Naive thymus-derived CD4-positive, alpha-beta T cell (primary cell): ENCODE results near the gene PALLD. TPM values are rescaled to one million over a fixed set of nuclear protein-coding genes. Genes with fewer than 3 reads are reported as not detected.

Experiments
- ATAC-seq: fragments of 150-1000 bp; cut with Tn5 transposase; 2 replicates; pipeline ENCODE4 v1.10.0; 2021; ENCODE audit warnings: mild to moderate bottlenecking, moderate library complexity
- CTCF ChIA-PET: fragments of 350-600 bp; sonication (Branson Sonifier 250); formaldehyde crosslinking; loops from one replicate; lab custom pipeline; 2021; ENCODE audit warnings: antibody characterized with exemption; lab: Charles Lee
- POLR2A ChIA-PET: fragments of 350-600 bp; sonication (Branson Sonifier 250); formaldehyde crosslinking; loops from one replicate; lab custom pipeline; 2021; ENCODE audit warnings: antibody characterized with exemption, inconsistent platforms; lab: Charles Lee
- DNase-seq, 9 donors: peaks; one replicate each; pipeline versions ENCODE4 v3.0.0 to v3.0.0-alpha.2; 2020 to 2022; ENCODE audit warnings: mixed read lengths in 1 of 9
- H3K27ac ChIP-seq: one replicate; pipeline ENCODE4 v1.7.0; 2013; ENCODE audit warnings: mild to moderate bottlenecking, low read depth, low read length, moderate library complexity
- H3K27me3 ChIP-seq, 2 donors: one replicate each; pipeline ENCODE4 v1.7.0; 2013; ENCODE audit warnings: low read length in 2 of 2, mild to moderate bottlenecking in 2 of 2, moderate library complexity in 2 of 2; ENCODE audit not compliant: control insufficient read depth in 2 of 2, insufficient read depth in 2 of 2
- H3K36me3 ChIP-seq, 3 experiments: 1 replicate in 2 of 3; 2 replicates in 1 of 3; pipeline ENCODE4 v1.7.0; 2013; ENCODE audit warnings: low read length in 3 of 3, mild to moderate bottlenecking in 3 of 3, moderate library complexity in 1 of 3; ENCODE audit not compliant: insufficient read depth in 3 of 3, control insufficient read depth in 2 of 3
- H3K4me1 ChIP-seq, 2 donors: one replicate each; pipeline ENCODE4 v1.7.0; 2013; ENCODE audit warnings: low read length in 2 of 2, mild to moderate bottlenecking in 2 of 2, moderate library complexity in 1 of 2; ENCODE audit not compliant: control insufficient read depth in 2 of 2, insufficient read depth in 2 of 2
- H3K4me3 ChIP-seq: 2 replicates; pipeline ENCODE4 v1.7.0; 2013; ENCODE audit warnings: mild to moderate bottlenecking, low read length
- H3K9me3 ChIP-seq, 3 experiments: 1 replicate in 2 of 3; 2 replicates in 1 of 3; pipeline ENCODE4 v1.7.0; 2013; ENCODE audit warnings: low read length in 3 of 3; ENCODE audit not compliant: control insufficient read depth in 2 of 3
- H3K27ac Mint-ChIP-seq, 9 donors: one replicate each; pipeline ENCODE4 v1.8.0; 2020 to 2022; ENCODE audit warnings: mixed read lengths in 9 of 9, mild to moderate bottlenecking in 8 of 9, moderate library complexity in 5 of 9, inconsistent platforms in 2 of 9
- H3K27me3 Mint-ChIP-seq, 5 donors: one replicate each; pipeline ENCODE4 v1.8.0; 2021 to 2022; ENCODE audit warnings: mixed read lengths in 5 of 5, mild to moderate bottlenecking in 1 of 5
- H3K36me3 Mint-ChIP-seq, 5 donors: one replicate each; pipeline ENCODE4 v1.8.0; 2020 to 2022; ENCODE audit warnings: mixed read lengths in 5 of 5, mild to moderate bottlenecking in 3 of 5, inconsistent platforms in 1 of 5
- H3K4me1 Mint-ChIP-seq, 7 donors: one replicate each; pipeline ENCODE4 v1.8.0; 2020 to 2022; ENCODE audit warnings: mixed read lengths in 7 of 7, mild to moderate bottlenecking in 3 of 7, inconsistent platforms in 1 of 7
- H3K4me3 Mint-ChIP-seq, 10 donors: one replicate each; pipeline ENCODE4 v1.8.0; 2020 to 2022; ENCODE audit warnings: mild to moderate bottlenecking in 10 of 10, mixed read lengths in 10 of 10, moderate library complexity in 6 of 10, inconsistent platforms in 2 of 10
- H3K9me3 Mint-ChIP-seq, 11 donors: one replicate each; pipeline ENCODE4 v1.8.0; 2020 to 2022; ENCODE audit warnings: mixed read lengths in 11 of 11, mild to moderate bottlenecking in 4 of 11, inconsistent platforms in 1 of 11, moderate library complexity in 1 of 11
- intact Hi-C, 2 donors: fragments of 100-400 bp; cut with micrococcal nuclease; formaldehyde crosslinking; loops; one replicate each; pipeline ENCODE4 v1.15.1; 2023
- polyA plus RNA-seq, 2 donors: library from polyadenylated mRNA; unstranded; fragments of 300-500 nt; fragmentation: Illumina TruSeq; gene quantifications; one replicate each; pipeline ENCODE4 v1.2.3, GENCODE V29; 2021
- total RNA-seq, 6 experiments: library from RNA in 5 of 6; stranded (reverse) in 5 of 6; gene quantifications; 1 replicate in 5 of 6; 2 replicates in 1 of 6; pipeline ENCODE4 v1.2.3 and lab custom pipeline; 2021 to 2026

The PALLD gene
- total and polyA plus RNA-seq, 7 experiments from 2014 or later, result 0.51 to 11.9 (median 0.76) TPM

DNA sequence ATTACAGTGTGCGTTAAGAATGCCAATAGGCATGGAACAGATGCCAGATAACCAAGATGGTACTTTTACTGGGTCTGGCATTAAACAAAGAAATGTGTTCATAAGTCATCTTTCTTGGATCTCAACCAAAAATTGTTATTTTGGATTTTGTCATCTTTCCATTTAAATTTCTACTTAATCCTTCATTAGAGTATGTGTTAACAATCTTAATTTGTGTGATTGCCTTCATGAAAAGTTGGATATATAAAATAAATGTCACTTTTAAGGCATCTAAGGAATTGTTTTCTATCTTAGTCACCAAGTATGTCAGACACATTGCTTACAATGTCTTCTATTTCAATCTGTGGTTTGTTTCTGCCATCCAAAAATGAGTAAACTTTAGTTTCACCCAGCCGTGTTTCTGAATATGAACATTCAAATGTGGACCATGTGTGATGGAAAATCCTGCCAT is 87.5 kb downstream of the PALLD start:
- Histone ChIP-seq H3K27me3 (no peaks in the 10 kb centered on the region), H3K36me3 (no peaks in the 10 kb centered on the region), H3K4me1 (no peaks in the 10 kb centered on the region), H3K27ac (no peak overlapping the region), H3K4me3 (no peak overlapping the region), H3K9me3 (peaks cover 0 to 5% (median 0%) of the 10 kb centered on the region in 3 experiments)
- POLR2A ChIA-PET, result no interaction called here
- H3K27me3 Mint-ChIP-seq, result peaks cover 25 to 36% (median 30%) of the 10 kb centered on the region in 5 donors
- no peak for ATAC-seq
- H3K36me3 Mint-ChIP-seq, result peaks cover 0 to 3% (median 0%) of the 10 kb centered on the region in 5 donors
- no peak overlapping the region for H3K4me3 Mint-ChIP-seq
- peaks cover 0 to 28% (median 4%) of the 10 kb centered on the region in 11 donors for H3K9me3 Mint-ChIP-seq
- CTCF ChIA-PET, result no interaction called here
- intact Hi-C loops, result no loop called here
- no peak overlapping the region for H3K27ac Mint-ChIP-seq
- no peak for DNase-seq
- H3K4me1 Mint-ChIP-seq, result no peaks in the 10 kb centered on the region

GRCh38 chr4:168585168-168586091 is 88.6 kb downstream of the PALLD start:
- ChIA-PET POLR2A (no interaction called here), CTCF (interaction anchor here (0.6 kb wide), 1 partner anchor 337 kb away, joined by 3 read pairs; no protein-coding TSS in a partner anchor)
- Histone ChIP-seq H3K27me3 (no peaks in the 10 kb centered on the region), H3K4me1 (no peaks in the 10 kb centered on the region), H3K9me3 (peaks cover 0 to 5% (median 0%) of the 10 kb centered on the region in 3 experiments), H3K27ac (no peak overlapping the region), H3K4me3 (no peak overlapping the region), H3K36me3 (no peaks in the 10 kb centered on the region)
- ATAC-seq (peak; percentile 64), DNase-seq (peak in 1 of 9 donors; percentile 9)
- peaks cover 0 to 21% (median 4%) of the 10 kb centered on the region in 11 donors for H3K9me3 Mint-ChIP-seq
- H3K4me3 Mint-ChIP-seq, result no peak overlapping the region
- peaks cover 24 to 42% (median 29%) of the 10 kb centered on the region in 5 donors for H3K27me3 Mint-ChIP-seq
- H3K36me3 Mint-ChIP-seq, result peaks cover 0 to 3% (median 0%) of the 10 kb centered on the region in 5 donors
- H3K27ac Mint-ChIP-seq, result no peak overlapping the region
- intact Hi-C loops, result loop anchor here in 1 of 2 donors (1.0 kb wide), 1 partner anchor 332 kb away; no protein-coding TSS in a partner anchor
- no peaks in the 10 kb centered on the region for H3K4me1 Mint-ChIP-seq

DNA sequence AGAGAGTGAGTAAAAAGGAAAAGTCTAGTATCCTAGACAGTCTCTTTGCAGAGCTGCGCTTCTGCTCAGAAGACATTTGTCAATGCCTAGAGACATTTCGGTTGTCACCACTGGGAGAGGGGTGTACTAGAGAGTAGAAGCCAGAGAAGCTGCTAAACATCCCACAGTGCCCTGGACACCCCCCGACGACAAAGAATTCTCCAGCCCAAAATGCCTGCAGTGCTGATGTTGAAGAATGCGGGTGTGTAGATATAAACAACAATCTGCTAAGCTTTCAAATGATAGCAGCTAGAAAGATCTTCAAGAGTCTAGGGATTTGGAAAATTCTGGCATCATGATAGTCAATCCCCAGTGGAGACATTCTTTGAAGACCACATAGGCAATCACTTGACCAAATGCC is 90.1 kb downstream of the PALLD start:
- Histone ChIP-seq H3K27ac (no peak overlapping the region), H3K4me1 (no peaks in the 10 kb centered on the region), H3K36me3 (no peaks in the 10 kb centered on the region), H3K4me3 (no peak overlapping the region), H3K27me3 (no peaks in the 10 kb centered on the region), H3K9me3 (no peaks in the 10 kb centered on the region)
- ChIA-PET CTCF (no interaction called here), POLR2A (no interaction called here)
- peaks cover 19 to 40% (median 29%) of the 10 kb centered on the region in 5 donors for H3K27me3 Mint-ChIP-seq
- no peak for DNase-seq
- H3K9me3 Mint-ChIP-seq, result peaks cover 0 to 7% (median 0%) of the 10 kb centered on the region in 11 donors
- intact Hi-C loops, result no loop called here
- no peaks in the 10 kb centered on the region for H3K4me1 Mint-ChIP-seq
- H3K27ac Mint-ChIP-seq, result no peak overlapping the region
- no peak overlapping the region for H3K4me3 Mint-ChIP-seq
- no peaks in the 10 kb centered on the region for H3K36me3 Mint-ChIP-seq
- no peak for ATAC-seq

DNA sequence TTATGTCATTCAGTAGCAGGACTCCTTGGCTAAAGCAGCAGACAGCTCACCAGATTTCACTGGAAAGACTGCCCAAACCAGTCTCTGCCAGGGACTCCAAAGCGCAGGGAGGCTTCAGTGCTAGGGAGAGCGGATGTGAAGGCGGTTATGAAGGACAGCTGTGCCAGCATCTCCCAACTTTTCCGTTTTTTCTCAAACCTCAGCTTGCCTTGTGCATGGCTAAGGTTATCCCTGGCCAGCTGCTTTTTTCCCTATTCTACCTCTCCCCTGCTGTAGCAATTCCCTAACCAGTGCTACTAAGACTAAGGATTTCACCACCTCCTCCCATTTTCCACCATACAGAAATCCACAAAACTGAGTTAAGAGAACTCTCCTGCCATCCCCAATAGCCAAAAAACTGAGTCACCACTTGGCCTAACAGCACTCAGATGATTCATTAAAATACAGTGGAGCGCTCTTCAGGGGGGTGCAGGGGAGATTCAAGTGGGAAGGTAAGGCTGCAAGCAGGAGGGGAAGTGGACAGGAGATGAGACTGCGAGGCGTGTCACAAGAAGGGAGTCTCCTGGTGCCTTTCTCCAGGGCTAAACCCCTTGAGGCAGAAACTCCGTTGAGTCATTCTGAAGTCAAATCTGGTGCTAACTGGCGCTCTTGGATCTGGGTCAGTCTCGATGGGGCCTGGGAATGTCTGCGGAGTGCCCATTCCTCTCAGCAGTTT is 90.7 kb downstream of the PALLD start:
- DNase-seq, result no peak
- Histone ChIP-seq H3K36me3 (no peaks in the 10 kb centered on the region), H3K27ac (no peak overlapping the region), H3K4me1 (no peaks in the 10 kb centered on the region), H3K4me3 (no peak overlapping the region), H3K27me3 (no peaks in the 10 kb centered on the region), H3K9me3 (no peaks in the 10 kb centered on the region)
- Mint-ChIP-seq H3K4me3 (no peak overlapping the region), H3K4me1 (no peaks in the 10 kb centered on the region), H3K27ac (peak overlapping the region in 1 of 9 donors; percentile 38), H3K36me3 (no peaks in the 10 kb centered on the region), H3K9me3 (peaks cover 0 to 2% (median 0%) of the 10 kb centered on the region in 11 donors), H3K27me3 (peaks cover 14 to 38% (median 33%) of the 10 kb centered on the region in 5 donors)
- ChIA-PET CTCF (no interaction called here), POLR2A (no interaction called here)
- intact Hi-C loops, result no loop called here
- no peak for ATAC-seq

DNA sequence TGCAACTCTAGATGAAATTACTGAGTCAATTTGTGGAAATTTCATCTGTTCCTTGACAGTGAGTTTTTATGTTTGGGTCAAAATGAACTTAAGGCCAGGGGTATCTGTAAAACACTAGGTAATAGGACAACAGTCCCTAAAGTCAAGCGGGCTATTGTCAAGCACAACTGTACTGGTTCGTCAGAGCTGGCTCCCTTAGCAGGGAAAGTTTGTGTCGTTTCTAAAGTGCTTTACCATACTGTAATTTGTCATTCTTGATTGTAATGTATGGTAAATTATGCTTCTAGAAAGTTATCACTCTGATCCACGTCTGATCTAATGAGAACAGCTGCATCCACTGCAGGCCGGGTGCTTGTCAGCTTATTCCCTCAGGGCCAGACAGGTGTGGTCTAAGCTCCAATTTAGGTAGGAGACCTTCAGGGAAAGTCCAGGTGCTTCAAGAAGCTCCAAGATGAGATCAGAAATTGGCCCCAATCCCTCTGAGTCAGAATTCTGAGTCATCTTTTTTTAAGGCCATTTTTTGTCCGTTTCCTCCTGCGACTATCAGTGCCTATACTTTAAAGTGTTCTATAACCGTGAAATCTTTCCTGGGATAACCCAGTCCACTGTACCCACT is 92.2 kb downstream of the PALLD start:
- H3K4me3 Mint-ChIP-seq, result no peak overlapping the region
- DNase-seq (no peak), ATAC-seq (no peak)
- POLR2A ChIA-PET, result no interaction called here
- H3K4me1 Mint-ChIP-seq, result no peaks in the 10 kb centered on the region
- H3K4me1 ChIP-seq, result no peaks in the 10 kb centered on the region
- H3K36me3 Mint-ChIP-seq, result no peaks in the 10 kb centered on the region
- H3K27me3 ChIP-seq, result no peaks in the 10 kb centered on the region
- H3K36me3 ChIP-seq, result no peaks in the 10 kb centered on the region
- no peak overlapping the region for H3K27ac ChIP-seq
- CTCF ChIA-PET, result interaction anchor here (0.8 kb wide), 1 partner anchor 10 kb away, joined by 3 read pairs; no protein-coding TSS in a partner anchor
- intact Hi-C loops, result no loop called here
- no peak overlapping the region for H3K4me3 ChIP-seq
- H3K27ac Mint-ChIP-seq, result no peak overlapping the region
- H3K27me3 Mint-ChIP-seq, result peaks cover 9 to 38% (median 28%) of the 10 kb centered on the region in 5 donors
- peaks cover 0 to 2% (median 0%) of the 10 kb centered on the region in 11 donors for H3K9me3 Mint-ChIP-seq
- no peaks in the 10 kb centered on the region for H3K9me3 ChIP-seq

DNA sequence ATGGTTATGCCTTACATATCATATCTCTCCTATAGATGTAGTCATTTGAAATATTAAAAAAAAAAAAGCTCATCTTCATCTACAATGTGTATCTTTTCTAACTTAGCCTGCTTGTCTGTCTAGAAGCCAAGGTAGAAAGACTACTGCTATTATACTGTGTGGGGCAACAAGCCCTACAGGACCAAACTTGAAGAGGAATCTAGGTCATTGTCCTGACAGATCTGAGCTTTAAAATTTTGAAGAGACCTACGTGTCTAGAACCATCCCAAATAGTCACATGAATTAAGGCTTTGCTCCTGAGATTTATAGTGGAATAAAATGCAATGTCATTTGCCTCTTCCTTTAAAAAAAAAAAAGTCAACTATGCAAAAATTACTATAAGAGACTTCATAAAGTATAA is 95.8 kb downstream of the PALLD start:
- Mint-ChIP-seq H3K9me3 (peaks cover 0 to 2% (median 0%) of the 10 kb centered on the region in 11 donors), H3K4me1 (no peaks in the 10 kb centered on the region), H3K36me3 (no peaks in the 10 kb centered on the region), H3K27me3 (peaks cover 5 to 22% (median 16%) of the 10 kb centered on the region in 5 donors), H3K4me3 (no peak overlapping the region), H3K27ac (no peak overlapping the region)
- DNase-seq (no peak), ATAC-seq (no peak)
- POLR2A ChIA-PET, result no interaction called here
- H3K4me1 ChIP-seq, result no peaks in the 10 kb centered on the region
- no peak overlapping the region for H3K4me3 ChIP-seq
- H3K27ac ChIP-seq, result no peak overlapping the region
- CTCF ChIA-PET, result no interaction called here
- intact Hi-C loops, result no loop called here
- no peaks in the 10 kb centered on the region for H3K9me3 ChIP-seq
- H3K27me3 ChIP-seq, result no peaks in the 10 kb centered on the region
- no peaks in the 10 kb centered on the region for H3K36me3 ChIP-seq
